HG03060 (cell line): ENCODE data around the gene BOLA3.
"Not testable (repeated sequence)": the region's sequence is repeated elsewhere in the genome, so short reads cannot be mapped to it uniquely, and the experiment has no call there.

Source experiments
- ATAC-seq: cut with Tn5 transposase; IDR thresholded peaks from one replicate; pipeline ENCODE4 v1.9.1; 2021; ENCODE audit warnings: low read depth, moderate number of reproducible peaks; ENCODE audit not compliant: unreplicated experiment

The BOLA3 gene

GRCh38 chr2:74147727-74148456 lies at the start of gene BOLA3:
TSS of gene BOLA3 (minus strand) at chr2:74147912. CDS start at chr2:74147874, 38 bp downstream.
- no peak for ATAC-seq

- no peak for ATAC-seq
Observed at GRCh38 chr2:74197049-74197448, 49.3 kb upstream of the BOLA3 start.

GRCh38 chr2:74194799-74195198 lies 47.1 kb upstream of the BOLA3 start:
- no peak for ATAC-seq

- no peak for ATAC-seq
Observed at GRCh38 chr2:74191596-74192380, 44.1 kb upstream of the BOLA3 start.

GRCh38 chr2:74188696-74189095 lies 41.0 kb upstream of the BOLA3 start:
- no peak for ATAC-seq

GRCh38 chr2:74188018-74188601 lies 40.4 kb upstream of the BOLA3 start:
- no peak for ATAC-seq

- ATAC-seq: not testable (repeated sequence)
Observed at GRCh38 chr2:74186706-74187105, 39.0 kb upstream of the BOLA3 start.

- peak; percentile 58 for ATAC-seq
Observed at GRCh38 chr2:74186038-74186437, 38.3 kb upstream of the BOLA3 start.

- ATAC-seq: no peak
Observed at GRCh38 chr2:74183878-74184277, 36.2 kb upstream of the BOLA3 start.

GRCh38 chr2:74181739-74182138 lies 34.0 kb upstream of the BOLA3 start:
- ATAC-seq: no peak

GRCh38 chr2:74179063-74179865 lies 31.6 kb upstream of the BOLA3 start:
- ATAC-seq: peak; percentile 1

GRCh38 chr2:74178211-74179062 lies 30.7 kb upstream of the BOLA3 start, which contains the start of gene MOB1A:
TSS of gene MOB1A (minus strand) at chr2:74178879. CDS start at chr2:74178674, 205 bp downstream.
- peak; percentile 70 for ATAC-seq

- ATAC-seq: no peak
Observed at GRCh38 chr2:74177696-74178095, 30.0 kb upstream of the BOLA3 start.

- ATAC-seq: no peak
Observed at GRCh38 chr2:74174909-74175308, 27.2 kb upstream of the BOLA3 start.

GRCh38 chr2:74168739-74169138 lies 21.0 kb upstream of the BOLA3 start:
- ATAC-seq: no peak

- ATAC-seq: no peak
Observed at GRCh38 chr2:74164761-74165160, 17.0 kb upstream of the BOLA3 start.

GRCh38 chr2:74162951-74163350 lies 15.2 kb upstream of the BOLA3 start:
- ATAC-seq: no peak

- ATAC-seq: no peak
Observed at GRCh38 chr2:74155830-74156229, 8.1 kb upstream of the BOLA3 start.

- no peak for ATAC-seq
Observed at GRCh38 chr2:74152954-74153353, 5.2 kb upstream of the BOLA3 start.
